Endometrial microvascular endothelial cells (primary cell): ENCODE results near the gene PRR23E. TPM values are rescaled to one million over a fixed set of nuclear protein-coding genes. Genes with fewer than 3 reads are reported as not detected.

Experiments used
- in situ Hi-C: cut with HindIII; loops from 2 replicates; pipeline ENCODE4 v1.10.0; 2017; ENCODE audit warnings: low sequenced_read_pairs, low pct_unique_long_range_greater_than_20kb; ENCODE audit errors: inconsistent ontology term
- total RNA-seq: library from RNA; depleted of rRNA; stranded (reverse); fragments of >200 nt; gene quantifications from one replicate; pipeline ENCODE4 v1.2.3, GENCODE V29; 2015; ENCODE audit errors: inconsistent ontology term

PRR23E gene
- total RNA-seq, 1 donor from 2014 or later = not detected

DNA sequence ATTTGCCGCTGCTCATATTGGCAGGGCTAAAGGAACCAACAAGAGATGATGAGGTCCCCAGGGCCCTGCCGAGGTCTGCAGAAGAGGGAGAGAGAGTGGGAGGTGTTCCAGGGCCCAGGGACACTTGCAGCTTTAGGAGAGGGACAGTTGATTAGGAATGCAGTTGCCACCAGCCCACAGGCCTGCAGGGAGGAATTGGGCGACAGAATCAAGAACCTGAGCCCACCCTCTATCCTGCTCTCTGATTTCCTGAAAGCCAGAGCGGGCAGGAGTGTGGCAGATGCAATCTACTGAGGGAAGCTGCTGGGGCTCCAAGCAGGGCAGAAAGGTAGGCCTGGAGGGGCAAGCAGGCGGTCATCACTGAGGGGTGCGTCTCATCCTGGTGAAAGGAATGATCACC lies 12.1 kb upstream of the PRR23E start:
- in situ Hi-C loops = no loop called here

DNA sequence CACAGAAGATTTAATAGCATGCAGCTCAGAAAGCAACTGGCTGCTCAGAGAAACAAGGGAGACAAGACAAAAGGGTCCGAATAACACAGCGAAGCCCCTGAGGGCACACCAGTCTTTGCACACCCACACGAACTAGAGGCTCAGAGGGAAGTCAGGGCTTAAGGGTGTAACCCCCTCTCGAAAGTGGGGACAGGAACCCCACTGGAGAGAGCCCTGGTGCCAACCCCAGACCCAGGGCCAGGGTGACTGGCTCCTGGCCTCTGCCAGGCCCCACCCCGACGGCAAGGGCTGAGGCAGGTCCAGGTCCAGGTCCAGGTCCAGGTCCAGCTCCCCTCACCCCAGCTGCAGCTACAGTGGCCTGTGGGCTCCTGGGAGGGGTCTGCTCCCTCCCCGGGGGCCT lies 10.5 kb upstream of the PRR23E start:
- in situ Hi-C loops = no loop called here

DNA sequence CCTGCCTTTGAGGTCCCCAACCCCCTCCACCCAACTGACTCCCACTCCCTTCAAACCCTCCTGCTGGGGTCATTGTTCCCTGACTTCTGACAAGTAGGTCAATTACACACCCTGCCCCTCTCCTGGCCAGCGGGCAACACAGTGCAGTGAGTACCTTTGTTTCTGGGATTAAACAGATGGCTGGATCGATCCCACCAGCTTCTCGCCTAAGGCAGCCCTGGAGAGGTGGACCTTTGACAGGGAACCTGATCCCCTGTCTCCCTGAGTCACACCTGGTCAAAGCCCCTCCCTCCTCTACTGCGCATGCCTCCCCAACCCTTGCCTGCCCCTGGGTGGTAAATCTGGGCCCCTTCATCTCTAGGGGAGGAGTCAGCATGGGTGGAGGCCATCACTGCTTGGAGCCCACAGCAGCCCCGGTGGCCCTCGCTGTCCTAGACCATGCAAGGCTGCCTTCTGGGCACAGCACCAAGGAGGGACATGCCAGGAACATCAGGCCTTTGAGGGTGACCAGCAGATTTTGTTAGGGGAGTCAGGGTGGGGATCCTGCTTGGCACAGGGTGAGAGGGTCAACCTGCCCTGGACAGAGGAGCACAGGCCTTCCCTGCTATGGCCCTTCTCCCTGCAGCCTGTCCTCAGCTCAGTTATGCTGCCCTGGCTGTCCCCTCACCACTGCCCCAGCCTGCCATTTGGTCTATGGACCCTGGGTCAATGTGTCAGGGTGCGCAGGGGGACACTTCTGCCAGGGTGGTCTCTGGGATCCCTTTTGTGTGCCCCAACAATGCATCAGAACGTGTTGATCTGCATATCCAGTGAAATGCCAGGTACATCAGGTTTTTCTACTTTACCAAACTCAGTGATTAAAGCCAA lies 9.8 kb upstream of the PRR23E start:
- in situ Hi-C loops = no loop called here

DNA sequence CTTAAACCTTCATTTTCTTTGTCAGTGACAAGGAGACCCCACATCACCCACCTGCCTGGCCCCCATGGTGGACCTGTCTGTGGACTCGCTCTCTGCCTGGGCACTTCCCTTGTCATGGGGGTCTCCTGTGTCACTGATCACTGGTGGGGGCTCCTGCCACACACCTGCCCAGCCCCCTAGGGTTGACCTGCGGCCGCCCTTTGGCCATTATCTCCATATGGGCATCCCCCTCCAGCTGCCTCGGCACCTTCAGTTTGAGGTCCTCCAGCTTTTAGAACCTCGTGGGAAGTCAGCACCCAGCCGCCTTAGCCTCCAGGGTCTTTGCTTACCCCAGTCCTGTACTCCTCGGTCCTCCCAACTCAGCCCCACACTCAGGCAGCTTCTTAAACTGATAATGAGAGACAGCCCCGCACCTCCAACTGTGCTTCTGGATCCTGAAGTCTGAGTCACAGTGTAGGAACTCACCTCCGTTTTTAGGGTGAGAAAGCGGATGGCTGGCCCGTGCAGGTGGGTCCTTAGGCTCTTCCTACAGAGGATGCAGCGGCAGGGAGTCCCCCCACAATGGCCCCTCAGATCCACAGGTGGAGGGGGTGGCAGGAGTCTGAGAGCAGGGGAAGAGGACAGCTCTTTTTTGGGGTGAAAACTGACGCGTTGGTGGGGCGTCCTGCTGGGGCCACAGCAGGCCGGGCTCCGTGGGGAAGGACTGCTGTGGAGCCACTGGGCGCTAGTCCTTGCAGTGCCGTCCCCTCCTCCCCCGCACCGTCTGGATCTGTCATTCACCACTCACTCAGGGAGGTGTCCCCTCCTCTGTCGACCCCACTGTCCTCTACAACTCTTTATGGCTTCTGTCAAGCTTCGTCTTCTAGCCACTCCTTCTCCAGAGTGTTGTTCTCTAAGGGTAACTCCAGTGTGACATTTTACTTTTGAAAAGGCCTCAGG lies 8.7 kb upstream of the PRR23E start:
- in situ Hi-C loops = no loop called here

DNA sequence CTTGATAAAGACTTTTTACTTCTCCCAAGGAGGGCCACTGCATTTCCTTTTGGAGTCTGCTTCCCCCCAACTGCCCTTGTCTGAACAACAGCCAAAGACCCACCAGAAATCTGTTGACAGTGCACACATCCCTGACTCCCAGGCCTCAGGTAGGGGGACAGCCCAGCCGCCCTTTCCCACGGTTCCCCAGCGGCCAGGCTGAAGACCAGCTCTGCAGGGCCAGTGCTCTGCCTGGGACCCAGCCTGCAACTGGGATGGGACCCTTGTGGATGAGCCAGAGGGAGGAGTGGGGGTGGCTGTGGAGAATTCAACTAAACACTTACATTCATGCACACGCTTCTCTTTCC lies 8.1 kb upstream of the PRR23E start:
- in situ Hi-C loops = no loop called here

DNA sequence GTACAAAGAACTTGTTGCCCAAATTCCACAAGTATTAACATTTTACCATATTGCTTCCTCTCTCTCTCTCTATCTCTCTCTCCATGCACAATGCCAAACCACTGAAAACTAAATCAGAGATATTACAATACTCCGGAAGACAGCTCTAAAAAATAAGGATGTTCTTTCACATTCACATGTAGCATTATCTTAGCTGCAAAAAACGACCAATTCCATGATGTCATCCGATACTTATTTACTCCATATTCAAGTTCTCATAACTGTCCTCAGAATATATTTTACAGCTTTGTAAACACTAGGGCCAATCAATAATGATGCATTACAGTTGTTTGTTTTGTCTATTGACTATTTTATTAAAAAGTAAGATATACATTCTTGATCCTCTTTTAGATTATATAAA lies 7.7 kb upstream of the PRR23E start:
- in situ Hi-C loops = no loop called here

DNA sequence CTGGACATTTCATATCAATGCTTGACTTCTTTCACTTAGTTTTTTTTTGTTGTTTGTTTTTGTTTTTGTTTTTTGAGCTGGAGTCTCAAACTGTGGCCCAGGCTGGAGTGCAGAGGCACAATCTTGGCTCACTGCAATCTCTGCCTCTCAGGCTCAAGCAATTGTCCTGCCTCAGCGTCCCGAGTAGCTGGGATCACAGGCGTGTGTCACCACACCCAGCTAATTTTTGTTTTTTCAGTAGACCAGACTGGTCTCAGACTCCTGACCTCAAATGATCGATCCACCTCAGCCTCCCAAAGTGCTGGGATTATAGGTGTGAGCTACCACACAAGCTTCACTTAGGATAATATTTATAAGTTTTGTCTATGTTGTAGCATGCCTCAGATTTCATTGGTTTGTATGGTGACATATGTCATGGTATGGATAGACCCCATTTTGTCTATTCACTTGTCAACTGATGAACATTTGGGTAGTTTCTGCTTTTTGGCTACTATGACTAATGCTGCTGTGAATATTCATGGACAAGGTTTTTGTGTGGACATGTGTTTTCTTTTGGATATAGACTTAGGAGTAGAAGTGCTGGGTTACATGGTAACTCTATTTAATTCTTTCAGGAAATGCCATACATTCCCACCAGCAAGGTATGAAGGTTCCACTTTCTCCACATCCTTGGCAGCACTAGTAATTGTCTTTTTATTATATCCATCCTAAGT lies 6.8 kb upstream of the PRR23E start:
- in situ Hi-C loops = no loop called here

DNA sequence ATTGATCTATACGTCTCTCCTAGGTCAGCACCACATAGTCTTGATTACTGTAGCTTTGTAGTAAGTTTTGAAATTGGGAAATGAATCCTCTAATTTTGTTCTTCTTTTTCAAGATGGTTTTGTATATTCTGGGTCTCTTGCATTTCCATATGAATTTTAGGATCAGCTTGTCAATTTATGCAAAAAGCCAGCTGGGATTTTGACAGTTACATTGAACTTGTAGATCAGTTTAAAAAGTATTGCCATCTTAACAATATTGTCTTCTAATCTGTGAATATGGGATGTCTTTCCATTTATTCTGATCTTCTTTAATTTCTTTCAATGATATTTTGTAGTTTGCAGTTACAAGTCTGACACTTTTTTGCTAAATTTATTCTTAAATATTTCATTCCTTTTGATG lies 5.6 kb upstream of the PRR23E start:
- in situ Hi-C loops = no loop called here

DNA sequence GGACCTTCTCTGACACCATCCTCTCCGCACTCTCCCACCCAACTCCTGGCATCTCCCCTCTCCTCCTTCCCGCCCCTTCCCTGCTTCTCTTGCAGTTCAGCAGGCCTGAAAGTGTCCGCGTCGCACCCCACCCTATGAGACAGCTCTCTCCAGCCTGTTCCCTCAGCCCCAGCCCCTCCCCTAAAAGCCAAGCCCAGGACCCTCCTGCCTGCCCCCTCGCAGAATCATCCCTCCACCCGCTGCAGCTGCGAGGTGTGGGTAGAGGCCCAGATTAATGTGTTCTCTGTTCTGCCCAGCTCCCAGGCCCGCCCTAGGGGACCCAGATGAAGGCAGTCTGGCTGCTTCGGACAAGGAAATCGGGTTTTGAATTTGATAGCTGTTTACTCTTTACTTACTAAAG lies 410 bp downstream of the PRR23E start:
- in situ Hi-C loops = no loop called here

DNA sequence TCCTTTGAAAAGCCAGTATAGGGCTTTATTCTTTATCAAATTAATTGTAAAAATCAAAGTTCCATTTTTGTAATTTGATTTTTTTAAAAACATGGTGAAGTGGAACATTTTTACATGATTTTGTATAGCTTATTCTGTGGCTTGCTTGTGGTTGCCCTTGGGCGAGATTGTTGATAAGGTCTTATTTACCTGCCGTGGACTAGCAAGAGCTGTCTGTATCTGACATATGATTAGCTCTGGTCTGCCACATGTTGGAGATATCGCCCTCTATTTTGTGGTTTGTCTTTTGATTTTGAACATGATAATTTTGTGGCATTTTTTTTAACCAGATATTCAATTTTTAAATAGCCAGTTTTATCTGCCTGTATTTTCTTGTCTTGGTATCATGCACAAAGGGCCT lies 844 bp downstream of the PRR23E start:
- in situ Hi-C loops = no loop called here

DNA sequence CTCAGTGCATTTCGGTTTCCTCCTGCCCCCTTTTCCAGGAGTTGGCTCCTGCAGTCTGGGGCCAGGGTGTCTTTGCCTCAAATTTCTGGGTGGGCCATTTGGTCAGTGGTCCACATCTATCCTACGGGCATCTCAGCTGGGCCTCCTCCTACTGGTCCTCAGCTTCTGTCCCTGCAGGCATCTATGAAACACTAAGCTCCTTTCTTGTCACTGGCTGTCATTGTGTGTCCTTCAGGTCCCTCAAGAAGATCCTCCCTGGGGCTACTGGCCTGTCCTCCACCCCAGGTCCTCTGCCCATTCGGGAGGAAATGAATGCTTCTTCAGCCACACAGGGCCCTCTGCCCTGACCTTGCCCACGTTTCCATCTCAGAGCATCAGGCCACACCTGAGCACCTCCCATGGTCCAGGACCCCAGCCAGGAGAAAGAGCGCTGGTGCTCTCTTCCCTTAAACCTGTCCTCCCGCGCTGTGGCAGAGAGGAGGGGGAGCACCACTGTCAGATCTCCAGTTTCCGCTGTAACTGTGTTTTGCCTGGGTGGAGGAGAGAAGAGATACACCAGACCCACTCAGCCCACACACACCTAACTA lies 1.8 kb downstream of the PRR23E start:
- in situ Hi-C loops = no loop called here

DNA sequence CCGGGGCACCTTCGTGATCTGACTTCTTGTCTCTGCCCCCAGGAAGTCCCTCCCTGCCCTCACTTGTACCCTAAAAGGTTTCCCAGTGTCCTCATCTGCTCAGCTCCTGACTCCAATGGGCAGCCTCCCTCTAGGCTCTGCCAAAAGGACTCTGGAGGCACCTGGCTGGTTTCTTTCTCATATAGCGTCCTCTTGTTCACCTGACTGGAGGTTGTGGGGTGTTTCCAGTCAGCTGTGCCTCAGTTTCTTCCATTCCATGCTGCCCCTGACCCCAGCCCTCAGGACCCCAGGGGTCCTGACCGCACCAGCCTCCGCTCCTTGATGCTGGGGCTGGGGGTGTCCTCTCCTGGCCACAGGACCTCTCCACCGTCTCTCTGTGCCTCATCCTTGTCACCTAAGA lies 2.5 kb downstream of the PRR23E start:
- in situ Hi-C loops = no loop called here

DNA sequence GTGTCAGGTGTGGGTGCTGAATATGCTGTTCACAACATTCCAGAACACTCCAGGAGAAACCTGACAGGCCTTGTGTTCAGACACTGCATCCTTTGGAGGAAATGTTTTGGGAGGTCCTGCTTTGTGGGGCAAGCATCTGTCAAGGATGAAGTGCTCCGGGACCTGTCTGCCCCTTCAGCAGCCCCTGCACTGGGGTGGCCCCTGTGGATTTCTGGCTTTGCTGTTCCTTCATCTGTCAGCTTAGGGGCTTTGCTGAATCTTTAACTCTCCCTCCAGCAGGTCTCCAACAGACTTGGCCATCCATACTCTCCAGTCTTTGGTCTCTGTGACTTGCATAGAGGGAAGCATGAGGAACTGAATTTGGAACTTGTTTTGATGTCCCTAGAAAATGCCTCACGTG lies 3.1 kb downstream of the PRR23E start:
- in situ Hi-C loops = no loop called here

DNA sequence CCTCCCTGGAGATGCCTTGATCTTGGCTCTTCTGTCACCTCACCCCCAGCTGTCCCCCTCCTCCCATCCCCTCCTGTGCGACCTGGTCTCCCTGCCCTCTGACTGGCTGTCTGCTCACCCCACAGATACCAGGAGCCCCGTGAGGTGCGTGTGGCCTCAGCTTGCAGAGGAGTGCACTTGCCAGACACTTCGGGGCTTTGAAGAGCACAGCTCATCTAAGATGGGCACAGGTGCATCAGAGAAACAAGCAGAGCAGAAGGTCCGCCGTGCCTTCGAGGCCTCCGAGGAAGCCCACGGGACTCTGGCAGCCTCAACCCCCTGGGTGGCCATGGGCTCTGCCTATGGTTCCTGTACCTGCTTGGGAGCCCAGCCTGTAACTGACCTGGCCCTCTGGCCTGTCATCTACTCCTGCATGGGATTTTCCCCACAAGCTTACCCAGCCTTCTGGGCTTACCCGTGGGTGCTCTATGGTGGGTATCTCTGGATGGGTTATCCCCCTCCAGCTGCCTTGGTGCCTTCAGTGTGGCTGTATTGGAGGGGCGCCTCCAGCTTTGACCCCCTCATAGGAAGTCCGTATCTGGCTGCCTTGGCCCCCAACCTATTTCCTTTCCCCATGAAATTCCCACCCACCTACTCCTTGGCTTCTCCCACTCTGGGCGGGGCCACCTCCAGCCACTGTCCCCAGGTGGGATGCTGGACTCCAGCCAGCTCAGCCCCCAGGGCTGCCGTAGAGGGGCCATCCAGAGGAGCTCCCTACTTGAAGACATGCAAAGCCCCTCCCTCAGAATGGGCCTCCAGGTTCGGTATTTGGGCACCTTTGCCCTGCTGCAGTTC lies 3.8 kb downstream of the PRR23E start:
- in situ Hi-C loops = no loop called here

DNA sequence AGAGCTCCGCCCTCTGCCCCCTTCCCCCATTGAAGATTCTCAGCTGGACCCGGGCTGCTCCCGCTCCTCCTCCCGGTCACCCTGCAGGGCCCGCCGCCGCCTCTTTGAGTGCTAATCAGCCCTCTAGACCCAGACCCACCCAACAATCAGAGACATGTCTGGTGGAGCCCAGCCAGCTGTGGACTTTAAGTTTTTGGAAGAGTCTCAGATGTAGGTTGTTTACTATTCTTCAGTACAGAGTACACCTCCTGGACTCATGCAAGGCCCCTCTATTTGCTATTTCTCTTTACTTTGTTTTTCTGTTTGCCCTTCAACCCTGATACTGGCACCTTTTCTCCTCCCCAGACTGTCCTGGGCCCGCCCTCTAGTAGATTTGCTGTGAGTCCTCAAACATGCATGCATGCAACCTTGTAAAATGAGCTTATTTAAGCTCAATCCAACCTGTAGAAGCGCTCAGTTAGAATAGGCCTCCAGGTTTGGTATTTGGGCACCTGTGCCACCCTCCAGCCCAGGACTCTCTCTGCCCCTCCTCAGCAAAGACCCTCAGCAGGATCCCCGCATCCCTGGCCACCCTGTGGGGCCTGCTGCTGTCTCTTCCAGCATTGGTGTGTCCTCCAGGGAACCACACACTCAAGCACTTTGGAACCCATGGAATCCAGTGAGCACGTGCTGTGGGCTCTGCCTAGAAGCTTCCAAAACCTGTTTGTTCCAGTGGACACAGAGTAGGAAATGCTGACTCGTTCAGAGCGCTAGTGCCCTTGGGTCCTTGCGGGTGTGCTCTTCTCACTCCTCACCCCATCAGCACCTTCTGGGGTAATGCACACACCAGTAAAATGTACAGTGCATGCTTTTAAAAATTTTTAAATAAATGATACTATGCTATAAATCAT lies 4.6 kb downstream of the PRR23E start:
- in situ Hi-C loops = no loop called here

DNA sequence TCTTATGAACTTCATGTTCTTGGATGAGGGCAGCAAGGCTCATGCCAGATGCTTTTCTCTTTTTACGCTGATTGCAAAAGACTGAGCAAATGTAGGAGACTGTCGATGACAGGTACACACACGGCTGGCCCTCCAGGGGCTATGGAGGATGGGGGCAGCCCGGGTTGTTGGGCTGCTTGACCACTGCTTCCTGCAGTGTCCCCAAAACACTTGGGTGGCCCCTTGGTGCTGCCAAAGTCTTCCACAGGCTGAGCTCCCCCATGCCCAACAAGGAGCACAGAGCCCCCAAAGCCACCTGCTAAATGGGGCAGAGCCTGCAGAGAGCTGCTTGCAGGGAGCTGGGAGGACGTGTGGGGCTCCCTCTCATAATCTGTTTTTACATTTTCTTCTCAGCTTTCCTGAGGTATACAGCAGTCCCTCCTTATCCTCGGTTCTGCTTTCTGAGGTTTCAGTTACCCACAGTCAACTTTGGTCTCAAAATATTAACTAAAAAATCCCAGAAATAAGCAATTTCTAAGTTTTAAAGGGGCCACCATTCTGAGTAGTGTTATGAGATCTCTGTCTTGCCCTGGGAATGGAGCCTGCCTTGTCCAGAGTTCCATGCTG lies 7.3 kb downstream of the PRR23E start:
- in situ Hi-C loops = no loop called here

DNA sequence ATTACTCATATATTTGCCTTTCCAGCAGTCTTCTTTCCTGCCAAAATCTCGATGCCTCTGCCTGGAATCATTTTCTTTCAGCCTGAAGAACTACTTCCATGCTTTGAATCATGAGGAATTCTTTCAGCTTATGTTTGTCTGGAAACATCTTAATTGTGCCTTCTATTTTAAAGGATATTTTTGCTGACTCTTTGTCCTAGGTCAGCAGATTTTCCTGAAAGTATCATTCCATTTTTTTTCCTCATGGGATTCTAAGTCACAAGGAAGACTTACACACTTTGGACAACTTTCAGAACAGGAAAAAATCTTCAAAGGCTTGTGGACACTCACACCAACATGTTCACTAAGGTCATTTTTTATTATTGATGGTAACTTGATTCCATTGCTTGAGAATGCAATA lies 10.1 kb downstream of the PRR23E start:
- in situ Hi-C loops = no loop called here
